Measurements from ENCODE around the gene SLC13A2.

The SLC13A2 gene

GRCh38 chr17:28470914-28471366 is 2.5 kb upstream of the SLC13A2 start:
- no peak for ATAC-seq

GRCh38 chr17:28471531-28472342 is 1.7 kb upstream of the SLC13A2 start:
- no peak for ATAC-seq

GRCh38 chr17:28472871-28473497 is 460 bp upstream of the SLC13A2 start:
- ATAC-seq, result no peak

GRCh38 chr17:28474111-28474531 is 677 bp downstream of the SLC13A2 start:
- ATAC-seq, result no peak

- ATAC-seq, result no peak
Observed at GRCh38 chr17:28475151-28475900, 1.9 kb downstream of the SLC13A2 start.

GRCh38 chr17:28476076-28476865 is 2.8 kb downstream of the SLC13A2 start:
- no peak for ATAC-seq

- no peak for ATAC-seq
Observed at GRCh38 chr17:28477928-28478327, 4.5 kb downstream of the SLC13A2 start.

- no peak for ATAC-seq
Observed at GRCh38 chr17:28478712-28479615, 5.5 kb downstream of the SLC13A2 start.

- ATAC-seq, result no peak
Observed at GRCh38 chr17:28480278-28480677, 6.8 kb downstream of the SLC13A2 start.

GRCh38 chr17:28480799-28481571 is 7.5 kb downstream of the SLC13A2 start:
- ATAC-seq, result no peak

GRCh38 chr17:28482551-28483199 is 9.2 kb downstream of the SLC13A2 start:
- no peak for ATAC-seq

GRCh38 chr17:28484296-28484695 is 10.9 kb downstream of the SLC13A2 start:
- ATAC-seq, result no peak

- no peak for ATAC-seq
Observed at GRCh38 chr17:28485049-28485448, 11.6 kb downstream of the SLC13A2 start.

GRCh38 chr17:28487881-28488532 is 14.6 kb downstream of the SLC13A2 start:
- ATAC-seq, result no peak

- no peak for ATAC-seq
Observed at GRCh38 chr17:28488533-28489276, 15.3 kb downstream of the SLC13A2 start.

- ATAC-seq, result no peak
Observed at GRCh38 chr17:28491286-28491685, 17.8 kb downstream of the SLC13A2 start.

- no peak for ATAC-seq
Observed at GRCh38 chr17:28491860-28492259, 18.4 kb downstream of the SLC13A2 start.

- ATAC-seq, result no peak
Observed at GRCh38 chr17:28492352-28493310, 19.2 kb downstream of the SLC13A2 start.
